H1 (cell line): ENCODE data around the gene NOC4L. TPM values are rescaled to one million over a fixed set of nuclear protein-coding genes. Genes with fewer than 3 reads are reported as not detected.
A peak's percentile ranks its signal among the peaks of the same experiment; 100 is the strongest.

Source experiments
- CEBPB ChIP-seq: IDR thresholded peaks from 2 replicates; pipeline ENCODE4 v1.6.1; 2012; ENCODE audit warnings: low read depth, low read length
- CHD2 ChIP-seq: IDR thresholded peaks from 2 replicates; pipeline ENCODE4 v1.6.1; 2012; ENCODE audit warnings: low read length, improper control_type of control experiment
- KDM1A ChIP-seq: fragments of 200-600, 300-600 bp; sonication (generic); IDR thresholded peaks from 2 replicates; pipeline ENCODE4 v1.7.1; 2016; ENCODE audit warnings: mild to moderate bottlenecking, low read length, borderline replicate concordance
- PHF8 ChIP-seq: fragments of 200-600 bp; sonication (generic); conservative IDR thresholded peaks from 2 replicates; pipeline ENCODE4 v1.7.1; 2012; ENCODE audit warnings: low read depth, mild to moderate bottlenecking, inconsistent platforms, low read length, moderate library complexity
- RFX5 ChIP-seq: IDR thresholded peaks from 2 replicates; pipeline ENCODE4 v1.6.1; 2011; ENCODE audit warnings: low read depth, low read length, improper control_type of control experiment, borderline replicate concordance
- RNF2 ChIP-seq: fragments of 200-900, 300-1000 bp; sonication (generic); IDR thresholded peaks from 2 replicates; pipeline ENCODE4 v1.7.1; 2016; ENCODE audit warnings: borderline replicate concordance, low read depth, mild to moderate bottlenecking, antibody characterized with exemption, low read length; ENCODE audit not compliant: poor library complexity, severe bottlenecking; ENCODE audit errors: missing control alignments
- RXRA ChIP-seq: IDR thresholded peaks from 2 replicates; pipeline ENCODE4 v1.6.1; 2011; ENCODE audit warnings: low read depth, mild to moderate bottlenecking, low read length, moderate library complexity; ENCODE audit not compliant: insufficient read depth
- SP4 ChIP-seq: IDR thresholded peaks from 2 replicates; pipeline ENCODE4 v1.6.1; 2012; ENCODE audit warnings: low read length, inconsistent platforms
- TBP ChIP-seq: IDR thresholded peaks from 2 replicates; pipeline ENCODE4 v1.6.1; 2011; ENCODE audit warnings: low read depth, low read length, improper control_type of control experiment
- polyA plus RNA-seq, 7 experiments: library from polyadenylated mRNA; depleted of rRNA in 3 of 7; stranded (reverse) in 5 of 7; unstranded in 2 of 7; fragments of >200 nt in 5 of 7; fragments of 200-250 nt in 2 of 7; gene quantifications; 1 replicate in 5 of 7; 2 replicates in 1 of 7; 4 replicates in 1 of 7; pipeline versions ENCODE4 v1.2.1 to v1.2.3, GENCODE V29; 2011 to 2013; ENCODE audit warnings: missing spikeins in 2 of 7, mixed read lengths in 2 of 7
- total RNA-seq: library from RNA; stranded (reverse); fragmentation: NEBNext Ultra II Directional; extraction: Animal tissue kit (Norgen Biotek cat#: 25700); gene quantifications from 2 replicates; pipeline ENCODE4 v1.2.1, GENCODE V29; 2021
- TF ChIP-seq, protein P1 (sequence below), 3 experiments: IDR thresholded peaks; 1 replicate in 2 of 3; 2 replicates in 1 of 3; pipeline versions ENCODE4 v1.5.1 to v1.6.1; 2011; ENCODE audit warnings: low read length in 3 of 3, mild to moderate bottlenecking in 3 of 3, inconsistent platforms in 2 of 3, low read depth in 1 of 3, moderate library complexity in 1 of 3; ENCODE audit not compliant: insufficient read depth in 1 of 3; ENCODE audit errors: control extremely low read depth in 1 of 3

Gene NOC4L
- total and polyA plus RNA-seq, 2 of the 8 experiments (the other 6 are each of a cell fraction or from before 2014, with no cell fraction given), result 26.8 to 40.3 TPM

DNA sequence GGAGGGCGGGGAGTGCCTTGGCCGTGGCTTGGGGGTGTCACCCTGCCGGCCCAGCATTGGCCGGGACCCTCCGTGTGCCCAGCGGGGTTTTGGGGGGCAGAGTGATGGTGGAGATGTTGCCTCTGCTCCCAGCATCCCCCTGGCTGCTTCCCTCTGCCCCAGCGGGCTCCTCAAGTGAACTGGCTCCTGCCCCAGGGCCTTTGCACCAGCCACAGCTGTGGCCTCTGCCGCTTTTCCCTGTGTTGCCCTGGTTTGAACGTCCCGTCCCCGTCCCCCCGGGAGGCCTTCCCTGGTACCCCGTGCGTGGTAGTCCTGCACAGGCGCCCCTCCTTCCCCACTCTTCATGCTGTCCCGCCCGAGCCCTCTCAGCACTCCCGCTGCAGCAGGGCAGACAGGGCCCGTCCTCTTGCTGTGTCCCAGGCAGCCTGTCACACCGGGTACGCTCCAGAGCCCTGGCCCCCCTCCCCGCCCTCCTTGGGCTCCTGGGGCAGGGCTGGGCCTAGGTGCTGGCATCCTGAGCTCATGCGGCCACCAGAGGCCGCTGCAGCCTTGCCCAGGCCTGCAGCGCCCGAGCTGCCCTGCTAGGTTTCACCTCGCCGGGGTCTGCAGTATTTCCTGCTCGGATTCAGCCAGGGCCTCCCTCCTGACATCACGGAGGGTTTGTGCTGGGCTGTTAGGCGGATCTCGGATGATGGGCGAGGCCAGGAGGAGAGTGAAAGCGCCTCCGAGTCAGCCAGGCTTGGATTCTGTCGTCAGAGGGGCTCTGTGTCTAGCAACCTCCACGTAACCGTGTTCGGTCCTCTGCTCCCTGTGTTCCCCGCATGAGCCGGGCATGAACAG lies 9.5 kb downstream of the NOC4L start (continued):
- TF ChIP-seq CEBPB, result no peak; the same call in 1 of the 2 replicates
- TF ChIP-seq KDM1A, result peak; percentile 63; the same call in 1 of the 2 replicates
- TF ChIP-seq SP4, result 0 out of 2 replicates have a peak, but pooled peaks have one; percentile 51
- no peak for TF ChIP-seq RNF2
- 0 out of 2 replicates have a peak, but pooled peaks have one; percentile 23 for TF ChIP-seq CHD2
- no peak for TF ChIP-seq RXRA
- 0 out of 2 replicates have a peak, but pooled peaks have one; percentile 7 for TF ChIP-seq PHF8
- TF ChIP-seq RFX5, result no peak
- peak; percentile 20; the same call in 1 of the 2 replicates for TF ChIP-seq TBP
- TF ChIP-seq, protein P1, sequence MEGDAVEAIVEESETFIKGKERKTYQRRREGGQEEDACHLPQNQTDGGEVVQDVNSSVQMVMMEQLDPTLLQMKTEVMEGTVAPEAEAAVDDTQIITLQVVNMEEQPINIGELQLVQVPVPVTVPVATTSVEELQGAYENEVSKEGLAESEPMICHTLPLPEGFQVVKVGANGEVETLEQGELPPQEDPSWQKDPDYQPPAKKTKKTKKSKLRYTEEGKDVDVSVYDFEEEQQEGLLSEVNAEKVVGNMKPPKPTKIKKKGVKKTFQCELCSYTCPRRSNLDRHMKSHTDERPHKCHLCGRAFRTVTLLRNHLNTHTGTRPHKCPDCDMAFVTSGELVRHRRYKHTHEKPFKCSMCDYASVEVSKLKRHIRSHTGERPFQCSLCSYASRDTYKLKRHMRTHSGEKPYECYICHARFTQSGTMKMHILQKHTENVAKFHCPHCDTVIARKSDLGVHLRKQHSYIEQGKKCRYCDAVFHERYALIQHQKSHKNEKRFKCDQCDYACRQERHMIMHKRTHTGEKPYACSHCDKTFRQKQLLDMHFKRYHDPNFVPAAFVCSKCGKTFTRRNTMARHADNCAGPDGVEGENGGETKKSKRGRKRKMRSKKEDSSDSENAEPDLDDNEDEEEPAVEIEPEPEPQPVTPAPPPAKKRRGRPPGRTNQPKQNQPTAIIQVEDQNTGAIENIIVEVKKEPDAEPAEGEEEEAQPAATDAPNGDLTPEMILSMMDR (IDR thresholded peaks at IDR 0.05; ENCODE audit: control extremely low read depth in 1 of 3, insufficient read depth in 1 of 3, low read depth in 1 of 3, low read length in 3 of 3), result peak in 2 of 3 experiments; percentile 96 to 98; a peak in 3 of 4 replicates
